Stimulated activated CD8-positive, alpha-beta memory T cell treated with anti-CD3 and anti-CD28 coated beads, Interleukin-2, amount 100 ng/mL, for 48 hours (primary cell): ENCODE measurements around the gene FAM20C.

ENCODE experiments used
- DNase-seq, 2 donors: peaks; one replicate each; pipeline ENCODE4 v3.0.0-alpha.2; 2020; ENCODE audit warnings: low read depth in 2 of 2

The FAM20C gene

GRCh38 chr7:159370-160270 is 32.8 kb upstream of the FAM20C start:
- DNase-seq, result no peak

DNA sequence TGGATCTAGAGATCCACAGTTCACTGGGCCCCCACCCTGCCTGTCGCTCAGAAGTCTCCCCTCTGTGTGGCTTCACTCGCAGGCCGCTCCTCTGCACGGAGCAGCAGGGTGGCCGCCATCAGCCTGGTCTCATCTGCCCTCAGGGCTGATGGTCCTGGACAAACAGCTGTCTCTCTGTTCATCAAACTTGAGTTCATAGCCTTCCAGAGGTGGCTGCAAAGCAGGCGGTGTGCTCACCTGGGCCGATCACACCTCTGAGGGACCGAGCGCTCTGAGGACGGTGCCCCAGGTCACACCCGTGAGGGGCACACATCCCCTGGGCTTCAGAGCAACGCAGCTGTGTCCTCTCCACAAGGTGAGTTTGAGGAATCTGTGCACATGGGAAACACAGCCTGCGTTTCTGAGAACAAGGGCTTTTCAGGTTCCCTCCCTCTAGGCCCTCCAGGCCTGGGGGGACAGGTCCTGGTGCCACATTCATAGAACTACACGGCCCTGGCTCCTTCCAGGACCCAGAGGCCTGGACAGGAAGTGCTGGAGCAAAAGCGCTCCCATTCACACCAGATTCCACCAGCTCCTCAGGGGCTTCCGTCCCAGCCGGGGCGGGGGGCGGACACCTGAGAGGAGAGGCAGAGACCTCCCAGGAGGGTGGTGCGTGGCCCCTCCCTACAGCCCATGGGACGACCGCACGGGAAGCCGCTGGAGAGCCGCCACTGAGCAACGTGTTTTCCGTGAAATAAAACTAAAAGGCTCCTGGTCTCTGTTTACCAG is 31.2 kb upstream of the FAM20C start:
- no peak for DNase-seq

DNA sequence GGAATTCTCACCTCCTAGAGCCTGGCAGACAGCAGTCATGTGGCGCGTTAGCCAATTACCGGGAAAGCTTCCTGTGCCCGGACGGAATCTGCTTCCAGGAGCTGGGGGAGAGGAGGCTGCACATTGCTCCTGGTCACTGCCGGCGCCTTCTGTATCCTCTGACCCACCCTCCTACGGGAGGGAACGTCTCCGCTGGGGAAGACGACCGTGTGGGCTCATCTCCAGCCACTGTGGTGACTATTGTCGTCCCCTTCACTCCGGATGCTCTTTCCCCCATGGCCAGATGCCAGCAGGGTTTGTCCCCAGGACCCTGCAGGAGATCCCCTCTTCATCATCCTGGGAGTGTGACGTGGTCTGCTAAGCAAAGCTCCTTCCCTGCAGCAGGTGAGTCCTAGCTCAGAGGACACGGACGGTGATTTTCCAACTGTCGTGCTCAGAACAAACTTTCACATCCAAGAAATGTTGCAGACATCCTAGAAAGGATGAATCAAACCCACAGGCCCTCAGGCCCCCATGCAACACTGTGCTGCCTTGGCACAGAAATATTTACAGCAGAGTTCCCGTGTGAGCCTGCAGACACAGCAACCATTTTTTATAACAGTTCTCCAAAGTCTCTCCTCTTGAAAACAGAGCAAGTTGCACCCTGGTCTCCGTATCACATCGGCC is 29.6 kb upstream of the FAM20C start:
- no peak for DNase-seq

DNA sequence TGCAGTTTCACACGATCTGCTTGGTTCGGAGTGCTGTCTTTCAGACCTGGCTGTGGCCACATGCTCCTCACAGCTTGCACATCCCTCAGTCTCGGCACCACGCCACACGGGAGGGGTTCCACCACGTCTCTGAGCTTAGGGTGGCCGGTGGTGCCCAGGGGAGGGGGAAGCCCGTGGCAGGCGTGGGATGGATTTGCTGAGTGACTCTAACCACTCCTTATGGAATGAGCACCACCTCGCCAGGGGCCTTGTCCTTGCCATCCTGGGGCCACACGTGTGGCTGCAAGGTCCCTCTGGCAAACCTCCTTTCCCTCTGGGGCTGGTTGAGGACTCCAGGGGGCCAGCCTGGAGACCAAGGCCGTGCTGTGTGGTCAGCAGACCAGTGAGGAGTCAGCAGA is 29.1 kb upstream of the FAM20C start:
- no peak for DNase-seq

- DNase-seq, result no peak
These were observed 28.1 kb upstream of the FAM20C start for GRCh38 chr7:163971-164881.

GRCh38 chr7:164882-165660 is 27.3 kb upstream of the FAM20C start:
- DNase-seq, result no peak

DNA sequence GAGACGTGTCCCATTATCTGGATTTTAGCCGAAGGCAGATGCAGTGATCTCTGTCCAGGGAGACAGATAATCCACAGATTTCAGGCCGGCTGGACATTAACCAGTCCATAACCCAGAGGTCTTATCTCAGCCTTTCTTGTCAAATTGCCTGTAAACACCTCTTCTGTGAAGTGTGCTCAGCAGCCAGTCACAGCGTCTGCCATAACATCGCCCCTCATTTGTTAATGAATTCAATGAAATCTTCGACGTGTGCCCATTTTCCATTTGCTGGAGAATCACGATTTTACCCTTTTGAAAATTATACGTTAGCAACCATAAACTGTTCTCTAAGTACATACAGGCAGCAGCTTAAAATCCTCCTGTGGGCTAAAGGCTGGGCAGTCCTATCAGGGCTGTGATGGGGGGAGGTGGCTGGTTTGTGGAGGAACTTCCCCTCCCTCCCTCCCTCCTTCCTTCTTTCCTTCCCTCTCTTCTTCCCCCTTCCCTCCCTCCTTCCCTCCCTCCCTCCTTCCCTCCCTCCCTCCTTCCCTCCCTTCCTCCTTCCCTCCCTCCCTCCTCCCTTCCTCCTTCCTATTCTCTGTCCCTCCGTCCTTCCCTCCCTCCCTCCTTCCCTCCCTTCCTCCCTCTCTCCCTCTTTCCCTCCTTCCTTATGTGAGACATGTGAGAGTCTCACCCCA is 26.6 kb upstream of the FAM20C start:
- DNase-seq, result no peak

GRCh38 chr7:166338-167060 is 25.9 kb upstream of the FAM20C start:
- no peak for DNase-seq

DNA sequence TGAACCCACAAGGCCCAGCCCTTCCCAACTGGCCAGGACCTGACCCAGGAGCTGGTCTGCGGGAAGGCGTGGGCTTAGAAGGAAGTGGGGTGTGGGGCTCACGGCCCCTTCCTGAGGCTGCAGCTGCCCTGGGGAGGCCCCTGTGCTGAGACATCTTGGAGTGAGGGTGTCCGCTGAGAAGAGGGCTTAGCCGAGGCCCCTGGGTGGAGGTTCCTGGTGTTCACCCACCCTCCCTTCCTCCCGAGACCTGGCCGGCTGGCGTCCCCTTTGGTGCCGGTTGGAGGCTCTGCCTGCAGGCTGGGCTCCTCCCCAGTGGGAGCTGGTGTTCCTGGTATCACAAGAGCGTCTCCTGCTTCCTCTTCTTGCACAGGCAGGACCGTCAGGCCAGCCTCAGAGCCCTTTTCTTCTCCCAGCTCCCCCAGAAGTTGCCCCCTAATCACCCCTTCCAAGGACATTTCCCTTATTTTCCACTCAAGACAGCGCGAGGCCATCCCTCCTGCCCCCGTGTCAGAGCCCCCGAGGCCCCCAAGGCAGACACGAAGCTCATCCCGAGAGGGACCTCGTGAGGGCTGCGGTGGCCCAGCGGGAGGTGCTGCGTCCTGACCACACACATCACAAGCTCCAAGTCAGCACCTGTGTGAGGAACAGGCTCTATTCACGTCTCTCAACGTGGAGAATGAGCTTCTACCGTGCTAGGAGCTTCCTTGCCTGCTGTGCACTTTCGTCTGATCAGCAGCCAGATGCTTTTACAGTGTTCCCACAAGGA is 25.1 kb upstream of the FAM20C start:
- DNase-seq, result no peak

GRCh38 chr7:167976-168791 is 24.2 kb upstream of the FAM20C start:
- DNase-seq, result no peak

DNA sequence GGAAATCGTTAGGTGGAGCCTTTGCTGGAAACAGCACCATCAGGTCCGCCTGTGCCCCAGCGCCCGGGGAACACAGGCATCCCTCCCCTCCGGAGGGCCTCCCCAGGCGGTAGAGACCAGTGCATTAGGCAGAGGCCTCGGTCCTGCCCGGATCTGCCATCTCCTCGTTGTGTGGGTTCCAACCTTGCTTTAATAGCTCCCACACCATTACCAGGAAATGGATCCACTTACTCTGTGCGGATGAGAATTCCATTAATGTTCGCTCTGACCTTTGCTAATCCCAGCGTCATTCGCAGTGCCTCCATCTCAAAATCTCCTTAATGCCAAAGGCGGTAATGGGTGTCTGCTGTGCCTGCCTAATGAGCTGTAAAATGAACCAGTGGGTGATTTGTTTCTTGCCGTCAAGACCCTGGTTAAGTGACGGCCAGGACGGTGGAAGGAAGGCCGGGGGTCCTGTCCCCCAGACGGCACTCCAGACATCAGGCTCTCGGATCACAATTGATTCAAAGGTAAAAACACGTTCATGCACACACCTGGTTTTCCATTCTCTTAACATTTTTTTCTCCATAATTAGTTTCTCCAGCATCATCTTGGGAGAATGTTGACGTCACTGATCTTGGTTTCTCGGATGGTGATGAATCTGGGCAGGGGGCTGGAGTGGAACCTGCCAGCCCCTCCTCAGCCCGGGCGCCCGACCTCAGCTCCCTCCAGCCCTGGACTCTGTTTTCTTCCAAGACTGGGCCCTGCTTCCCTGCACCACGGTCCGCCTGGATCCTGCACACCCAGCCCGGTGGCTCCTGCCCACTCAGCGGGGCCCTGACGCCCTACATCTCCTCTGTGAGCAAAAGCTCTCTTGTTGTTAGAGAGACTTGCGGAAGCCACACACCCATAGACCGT is 22.8 kb upstream of the FAM20C start:
- no peak for DNase-seq

GRCh38 chr7:170551-171363 is 21.6 kb upstream of the FAM20C start:
- no peak for DNase-seq

- DNase-seq, result no peak
These were observed 20.9 kb upstream of the FAM20C start for GRCh38 chr7:171364-171904.

DNA sequence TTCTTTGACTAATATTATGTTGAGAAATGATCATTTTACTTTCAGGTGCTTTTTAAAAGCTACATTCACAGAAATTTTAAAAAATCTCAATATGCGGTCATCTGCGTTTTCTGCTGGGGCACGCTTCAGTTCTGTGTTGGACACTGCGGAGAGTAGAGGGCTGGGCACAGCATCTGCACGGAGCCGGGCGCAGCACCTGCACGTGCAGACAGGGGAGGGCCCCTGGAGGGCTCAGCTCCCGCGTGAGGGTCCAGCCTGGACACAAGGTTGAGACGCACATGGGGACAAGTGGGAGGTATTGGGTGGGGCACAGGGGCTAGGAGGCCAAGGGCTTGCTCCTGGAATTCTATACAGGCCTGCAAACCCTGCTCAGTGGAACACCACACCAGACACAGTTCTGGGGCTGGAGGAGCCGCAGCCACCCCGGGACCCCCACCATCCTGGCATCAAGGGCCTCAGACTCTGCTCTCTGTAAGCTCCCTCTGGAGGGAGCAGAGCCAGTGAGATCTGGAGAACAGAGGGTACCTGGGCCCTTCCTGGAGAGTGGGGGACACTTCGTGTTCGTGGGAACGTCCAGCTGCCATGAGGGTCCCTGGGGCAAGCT is 20.4 kb upstream of the FAM20C start:
- DNase-seq, result no peak
